SKM-1 treated with dmso at 0.1 percent for 144 hours (cell line): Measurements from ENCODE around the gene VAV2.

ENCODE experiments used
- DNase-seq: peaks from one replicate; lab custom pipeline; 2025; ENCODE audit not compliant: unreplicated experiment; lab: John Stamatoyannopoulos, UW

Gene VAV2

GRCh38 chr9:133805876-133806622, 186.1 kb downstream of the VAV2 start:
- DNase-seq: no peak

- DNase-seq: no peak
Observed at GRCh38 chr9:133804199-133804598, 187.9 kb downstream of the VAV2 start.

GRCh38 chr9:133803745-133804144, 188.4 kb downstream of the VAV2 start:
- no peak for DNase-seq

- DNase-seq: no peak
Observed at GRCh38 chr9:133803028-133803585, 189.0 kb downstream of the VAV2 start.

- DNase-seq: no peak
Observed at GRCh38 chr9:133801739-133802138, 190.4 kb downstream of the VAV2 start.

GRCh38 chr9:133800266-133800665, 191.9 kb downstream of the VAV2 start:
- DNase-seq: no peak

GRCh38 chr9:133799716-133800115, 192.4 kb downstream of the VAV2 start:
- DNase-seq: no peak

GRCh38 chr9:133799106-133799505, 193.0 kb downstream of the VAV2 start:
- DNase-seq: no peak

GRCh38 chr9:133798160-133798559, 194.0 kb downstream of the VAV2 start:
- DNase-seq: no peak

GRCh38 chr9:133797406-133798105, 194.6 kb downstream of the VAV2 start:
- no peak for DNase-seq

- DNase-seq: no peak
Observed at GRCh38 chr9:133796562-133796961, 195.6 kb downstream of the VAV2 start.

GRCh38 chr9:133795049-133795448, 197.1 kb downstream of the VAV2 start:
- DNase-seq: no peak

- no peak for DNase-seq
Observed at GRCh38 chr9:133794016-133794760, 197.9 kb downstream of the VAV2 start.

GRCh38 chr9:133793471-133793870, 198.7 kb downstream of the VAV2 start:
- DNase-seq: no peak

GRCh38 chr9:133792721-133793470, 199.2 kb downstream of the VAV2 start:
- DNase-seq: peak; percentile 53

GRCh38 chr9:133791735-133792649, 200.1 kb downstream of the VAV2 start:
- DNase-seq: no peak

GRCh38 chr9:133791069-133791468, 201.1 kb downstream of the VAV2 start:
- DNase-seq: no peak

GRCh38 chr9:133789778-133790177, 202.3 kb downstream of the VAV2 start:
- no peak for DNase-seq

- DNase-seq: no peak
Observed at GRCh38 chr9:133788819-133789717, 203.1 kb downstream of the VAV2 start.
